Measurements from ENCODE around the gene MTHFD1L.

DNA sequence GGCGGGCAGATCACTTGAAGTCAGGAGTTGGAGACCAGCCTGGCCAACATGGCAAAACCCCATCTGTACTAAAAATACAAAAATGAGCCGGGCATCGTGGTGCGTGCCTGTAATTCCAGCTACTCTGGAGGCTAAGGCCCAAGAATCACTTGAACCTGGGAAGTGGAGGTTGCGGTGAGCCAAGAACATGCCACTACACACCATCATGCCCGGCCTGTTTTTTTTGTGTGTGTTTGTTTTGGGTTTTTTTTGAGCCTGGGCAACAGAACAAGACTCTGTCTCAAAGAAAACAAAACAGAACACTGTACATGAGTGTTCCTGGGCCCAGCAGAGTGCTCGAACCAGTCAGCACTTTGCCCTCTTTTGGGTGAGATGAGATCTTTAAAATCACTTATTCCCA, 159.1 kb downstream of the MTHFD1L start:
- TF ChIP-seq RARB (CRISPR knock-in tag; IDR thresholded peaks at IDR 0.05) (no peak), GLIS3 (CRISPR knock-in tag; IDR thresholded peaks at IDR 0.05) (no peak), ARNTL (CRISPR knock-in tag; IDR thresholded peaks at IDR 0.05; ENCODE audit: borderline replicate concordance, low read depth) (no peak), ESRRG (CRISPR knock-in tag; IDR thresholded peaks at IDR 0.05) (no peak)

Measured in SK-N-SH treated with all-trans-retinoic acid at 6 μM for 48 hours (cell line).